B cell (primary cell): Measurements from ENCODE around the gene RRAS2.

Source experiments
- CTCF ChIP-seq: fragments of 200-600 bp; IDR thresholded peaks from one replicate; pipeline ENCODE4 v1.8.0; 2022; ENCODE audit warnings: antibody characterized with exemption, mild to moderate bottlenecking
- EZH2 ChIP-seq: IDR thresholded peaks from 2 replicates; pipeline ENCODE4 v1.6.1; 2012; ENCODE audit warnings: borderline replicate concordance, low read depth, mild to moderate bottlenecking, moderate library complexity, low read length; ENCODE audit not compliant: insufficient read depth, poor library complexity, severe bottlenecking

- TF ChIP-seq CTCF (no peak), EZH2 (no peak)
These were observed 22.1 kb upstream of the RRAS2 start for GRCh38 chr11:14380947-14381561.
